ENCODE results near the gene CTAGE9. TPM values are rescaled to one million over a fixed set of nuclear protein-coding genes. Genes with fewer than 3 reads are reported as not detected.

Gene CTAGE9
- total RNA-seq, 1 experiment from 2014 or later = not detected

DNA sequence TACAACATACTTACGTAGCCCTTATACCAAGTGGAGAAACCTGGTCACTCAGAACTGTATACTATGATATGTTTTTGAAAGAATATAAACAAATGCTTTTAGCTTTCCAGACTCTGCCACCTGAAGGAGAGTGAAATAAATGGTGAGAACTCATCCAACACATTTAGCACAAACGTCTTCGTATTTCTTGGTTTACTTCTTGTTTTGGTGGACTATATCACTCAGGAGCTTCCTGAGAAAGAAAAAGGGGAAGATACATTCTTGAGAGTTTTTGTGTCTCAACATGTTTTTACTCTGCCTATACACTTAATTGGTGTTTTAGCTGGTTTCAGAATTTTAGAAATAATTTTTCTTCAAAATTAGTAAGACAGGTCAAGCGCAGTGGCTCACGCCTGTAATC, 19.4 kb upstream of the CTAGE9 start:
- no peak overlapping the region for H3K4me3 ChIP-seq (ENCODE audit: low read length)
- intact Hi-C loops (cut with micrococcal nuclease) = no loop called here
- H3F3A ChIP-seq (ENCODE audit: low read length, unreplicated experiment) = no peaks in the 10 kb centered on the region
- ChIA-PET CTCF (no interaction called here), POLR2A (ENCODE audit: unreplicated experiment) (no interaction called here)
- H3K9ac ChIP-seq (ENCODE audit: low read length) = no peak overlapping the region
- no peaks in the 10 kb centered on the region for H3K27me3 ChIP-seq (ENCODE audit: low read length)
- H3K4me1 ChIP-seq (ENCODE audit: insufficient read depth, low read length) = no peaks in the 10 kb centered on the region
- no peaks in the 10 kb centered on the region for H4K20me1 ChIP-seq (ENCODE audit: low read length)
- no peaks in the 10 kb centered on the region for H3K36me3 ChIP-seq (ENCODE audit: low read depth, low read length)
- H3K79me2 ChIP-seq (ENCODE audit: low read length) = no peaks in the 10 kb centered on the region
- TF ChIP-seq EZH2phosphoT487 (IDR thresholded peaks at IDR 0.05; ENCODE audit: borderline replicate concordance, low read length) (no peak), EZH2 (IDR thresholded peaks at IDR 0.05; ENCODE audit: low read length, unreplicated experiment) (no peak)
- TF ChIP-seq, protein P1, sequence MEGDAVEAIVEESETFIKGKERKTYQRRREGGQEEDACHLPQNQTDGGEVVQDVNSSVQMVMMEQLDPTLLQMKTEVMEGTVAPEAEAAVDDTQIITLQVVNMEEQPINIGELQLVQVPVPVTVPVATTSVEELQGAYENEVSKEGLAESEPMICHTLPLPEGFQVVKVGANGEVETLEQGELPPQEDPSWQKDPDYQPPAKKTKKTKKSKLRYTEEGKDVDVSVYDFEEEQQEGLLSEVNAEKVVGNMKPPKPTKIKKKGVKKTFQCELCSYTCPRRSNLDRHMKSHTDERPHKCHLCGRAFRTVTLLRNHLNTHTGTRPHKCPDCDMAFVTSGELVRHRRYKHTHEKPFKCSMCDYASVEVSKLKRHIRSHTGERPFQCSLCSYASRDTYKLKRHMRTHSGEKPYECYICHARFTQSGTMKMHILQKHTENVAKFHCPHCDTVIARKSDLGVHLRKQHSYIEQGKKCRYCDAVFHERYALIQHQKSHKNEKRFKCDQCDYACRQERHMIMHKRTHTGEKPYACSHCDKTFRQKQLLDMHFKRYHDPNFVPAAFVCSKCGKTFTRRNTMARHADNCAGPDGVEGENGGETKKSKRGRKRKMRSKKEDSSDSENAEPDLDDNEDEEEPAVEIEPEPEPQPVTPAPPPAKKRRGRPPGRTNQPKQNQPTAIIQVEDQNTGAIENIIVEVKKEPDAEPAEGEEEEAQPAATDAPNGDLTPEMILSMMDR (conservative IDR thresholded peaks at IDR 0.05; ENCODE audit: low read depth, low read length) = no peak
- no peak overlapping the region for H3K4me2 ChIP-seq (ENCODE audit: low read length)
- H3K9me3 ChIP-seq (ENCODE audit: low read length) = no peaks in the 10 kb centered on the region
- no peak for ATAC-seq
- DNase-seq = no peak
- H3K9me2 ChIP-seq (replicated peaks; ENCODE audit: low read length) = no peaks in the 10 kb centered on the region
- H2AFZ ChIP-seq (ENCODE audit: low read length) = no peak overlapping the region
- no peak overlapping the region for H3K27ac ChIP-seq (ENCODE audit: low read length)
- BruUV-seq (replicated peaks) = no TSS peak

DNA sequence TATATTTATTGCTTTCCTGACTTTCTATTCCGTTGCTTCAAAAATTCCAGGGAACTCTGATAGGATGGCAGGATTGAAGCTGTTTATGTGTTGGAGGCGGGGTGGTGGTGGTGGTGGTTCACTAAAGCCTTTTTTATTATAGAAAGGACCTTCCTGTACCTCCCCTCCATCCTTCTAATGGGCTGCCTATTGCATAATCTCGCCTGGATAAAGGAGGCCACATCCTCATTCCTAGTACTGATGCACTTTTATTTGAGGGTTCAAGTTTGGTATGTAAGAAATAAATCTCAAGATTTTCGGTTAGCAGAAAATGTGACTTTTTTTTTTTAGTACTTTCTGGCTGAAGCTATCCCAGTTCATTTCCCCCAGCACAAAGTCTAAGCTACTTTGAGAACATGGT, 18.7 kb upstream of the CTAGE9 start:
- no peaks in the 10 kb centered on the region for H3K36me3 ChIP-seq (ENCODE audit: low read depth, low read length)
- no peaks in the 10 kb centered on the region for H3K27me3 ChIP-seq (ENCODE audit: low read length)
- no peak overlapping the region for H3K4me2 ChIP-seq (ENCODE audit: low read length)
- no peak overlapping the region for H2AFZ ChIP-seq (ENCODE audit: low read length)
- ChIA-PET CTCF (no interaction called here), POLR2A (ENCODE audit: unreplicated experiment) (no interaction called here)
- H3K4me1 ChIP-seq (ENCODE audit: insufficient read depth, low read length) = no peaks in the 10 kb centered on the region
- no peaks in the 10 kb centered on the region for H3K9me2 ChIP-seq (replicated peaks; ENCODE audit: low read length)
- TF ChIP-seq, protein P1 (conservative IDR thresholded peaks at IDR 0.05; ENCODE audit: low read depth, low read length) = no peak
- TF ChIP-seq EZH2phosphoT487 (IDR thresholded peaks at IDR 0.05; ENCODE audit: borderline replicate concordance, low read length) = no peak
- no peak overlapping the region for H3K27ac ChIP-seq (ENCODE audit: low read length)
- no peak for DNase-seq
- H3F3A ChIP-seq (ENCODE audit: low read length, unreplicated experiment) = no peaks in the 10 kb centered on the region
- no peaks in the 10 kb centered on the region for H4K20me1 ChIP-seq (ENCODE audit: low read length)
- no peak overlapping the region for H3K4me3 ChIP-seq (ENCODE audit: low read length)
- H3K9me3 ChIP-seq (ENCODE audit: low read length) = no peaks in the 10 kb centered on the region
- no peak overlapping the region for H3K9ac ChIP-seq (ENCODE audit: low read length)
- no peaks in the 10 kb centered on the region for H3K79me2 ChIP-seq (ENCODE audit: low read length)
- BruUV-seq (replicated peaks) = no TSS peak
- intact Hi-C loops (cut with micrococcal nuclease) = no loop called here
- ATAC-seq = no peak

DNA sequence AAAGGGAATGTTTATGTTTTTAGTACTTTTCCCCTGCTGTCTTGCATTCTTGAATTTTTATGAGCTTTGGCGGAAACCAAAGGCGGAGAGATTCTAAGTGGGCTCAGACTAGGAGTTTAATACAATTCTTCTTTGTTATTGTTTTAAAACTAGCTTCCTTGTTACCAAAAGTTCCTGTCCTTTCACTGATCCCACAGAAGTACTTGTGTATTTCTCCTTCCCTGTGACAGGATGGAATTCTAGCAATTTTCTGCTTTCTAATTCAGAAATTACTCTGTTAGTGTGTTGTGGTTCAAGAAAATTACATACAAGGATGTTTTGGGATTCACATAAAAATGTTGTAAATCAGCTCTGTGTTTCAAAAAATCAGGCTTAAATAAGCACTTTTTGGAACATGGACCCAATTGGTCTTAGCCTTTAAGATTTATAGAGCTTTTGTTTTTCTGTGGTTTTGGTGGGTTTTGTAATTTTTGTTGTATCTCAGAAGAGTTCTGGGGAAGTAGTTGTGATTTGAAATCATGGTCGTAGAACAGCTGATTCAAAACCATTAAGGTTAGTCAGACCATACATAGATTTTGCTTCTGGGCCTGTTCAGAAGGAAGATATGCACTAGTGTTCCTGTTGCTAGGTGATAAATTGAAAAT, 17.6 kb upstream of the CTAGE9 start:
- ChIA-PET POLR2A (ENCODE audit: unreplicated experiment) (no interaction called here), CTCF (no interaction called here)
- Histone ChIP-seq H3K4me3 (ENCODE audit: low read length) (no peak overlapping the region), H3K4me2 (ENCODE audit: low read length) (no peak overlapping the region), H3K36me3 (ENCODE audit: low read depth, low read length) (no peaks in the 10 kb centered on the region), H3F3A (ENCODE audit: low read length, unreplicated experiment) (no peaks in the 10 kb centered on the region), H3K4me1 (ENCODE audit: insufficient read depth, low read length) (no peaks in the 10 kb centered on the region), H3K27me3 (ENCODE audit: low read length) (no peaks in the 10 kb centered on the region), H3K9me2 (replicated peaks; ENCODE audit: low read length) (no peaks in the 10 kb centered on the region), H3K27ac (ENCODE audit: low read length) (no peak overlapping the region), H3K9me3 (ENCODE audit: low read length) (no peaks in the 10 kb centered on the region), H3K79me2 (ENCODE audit: low read length) (no peaks in the 10 kb centered on the region), H3K9ac (ENCODE audit: low read length) (no peak overlapping the region), H2AFZ (ENCODE audit: low read length) (no peak overlapping the region), H4K20me1 (ENCODE audit: low read length) (no peaks in the 10 kb centered on the region)
- DNase-seq = no peak
- intact Hi-C loops (cut with micrococcal nuclease) = no loop called here
- BruUV-seq (replicated peaks) = no TSS peak
- TF ChIP-seq EZH2phosphoT487 (IDR thresholded peaks at IDR 0.05; ENCODE audit: borderline replicate concordance, low read length) (no peak), EZH2 (IDR thresholded peaks at IDR 0.05; ENCODE audit: low read length, unreplicated experiment) (no peak)
- TF ChIP-seq, protein P1 (conservative IDR thresholded peaks at IDR 0.05; ENCODE audit: low read depth, low read length) = no peak
- ATAC-seq = no peak
